Loucy (cell line): ENCODE measurements around the gene C5orf47.

ENCODE experiments used
- CTCF ChIP-seq: fragments of 200-600 bp; sonication (generic); conservative IDR thresholded peaks from 2 replicates; pipeline ENCODE4 v1.5.1; 2014; ENCODE audit warnings: mild to moderate bottlenecking, antibody characterized with exemption, low read length
- EZH2phosphoT487 ChIP-seq: fragments of 200-600 bp; IDR thresholded peaks from 2 replicates; pipeline ENCODE4 v1.6.1; 2018; ENCODE audit warnings: antibody characterized with exemption, mild to moderate bottlenecking, moderate library complexity, borderline replicate concordance

DNA sequence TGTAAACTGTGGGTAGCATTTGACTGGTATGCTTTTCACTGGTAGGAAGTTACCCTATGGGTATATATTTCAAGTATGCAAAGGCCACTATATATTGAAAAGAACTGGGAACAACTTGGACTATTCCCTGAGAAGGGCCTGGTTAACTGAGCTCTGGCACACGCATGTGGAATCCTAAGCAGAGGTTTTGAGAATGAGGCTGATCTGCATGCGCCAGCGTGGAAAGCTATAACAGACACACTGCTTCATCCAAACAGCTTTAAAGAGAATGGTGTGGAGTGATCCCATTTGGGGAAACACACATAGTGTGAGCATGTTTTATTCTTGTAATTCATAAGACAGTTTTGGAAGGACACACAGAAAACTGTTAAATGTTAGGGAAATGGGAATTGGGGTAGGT lies 64.9 kb downstream of the C5orf47 start:
- TF ChIP-seq CTCF (no peak), EZH2phosphoT487 (no peak)
